Pons (tissue), 1 donor: ENCODE data around the gene GPR18.
A peak's percentile ranks its signal among the peaks of the same experiment; 100 is the strongest.
"Not testable (repeated sequence)": the region's sequence is repeated elsewhere in the genome, so short reads cannot be mapped to it uniquely, and the experiment has no call there.

Experiments used
- DNase-seq: peaks from one replicate; pipeline ENCODE4 v3.0.0-alpha.2; 2016; ENCODE audit warnings: low spot score

Gene GPR18

DNA sequence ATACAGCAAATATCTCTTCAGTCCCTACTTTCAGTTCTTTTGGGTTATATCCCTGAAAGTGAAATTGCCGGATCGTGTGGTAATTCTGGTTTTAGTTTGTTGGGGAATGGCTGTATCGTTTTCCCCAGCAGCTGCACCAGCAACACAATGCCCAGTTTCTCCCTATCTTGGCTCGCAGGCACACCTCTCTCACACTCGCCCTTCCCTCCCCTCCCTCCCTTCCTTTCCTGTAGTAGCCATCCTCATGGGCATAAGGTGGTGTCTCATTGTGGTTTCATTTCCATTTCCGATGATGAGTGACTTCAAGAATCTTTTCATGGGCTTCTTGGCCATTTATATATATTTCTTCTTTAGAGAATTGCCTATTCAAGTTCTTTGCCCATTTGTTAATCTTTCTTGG, 8.6 kb upstream of the GPR18 start:
- DNase-seq: no peak

DNA sequence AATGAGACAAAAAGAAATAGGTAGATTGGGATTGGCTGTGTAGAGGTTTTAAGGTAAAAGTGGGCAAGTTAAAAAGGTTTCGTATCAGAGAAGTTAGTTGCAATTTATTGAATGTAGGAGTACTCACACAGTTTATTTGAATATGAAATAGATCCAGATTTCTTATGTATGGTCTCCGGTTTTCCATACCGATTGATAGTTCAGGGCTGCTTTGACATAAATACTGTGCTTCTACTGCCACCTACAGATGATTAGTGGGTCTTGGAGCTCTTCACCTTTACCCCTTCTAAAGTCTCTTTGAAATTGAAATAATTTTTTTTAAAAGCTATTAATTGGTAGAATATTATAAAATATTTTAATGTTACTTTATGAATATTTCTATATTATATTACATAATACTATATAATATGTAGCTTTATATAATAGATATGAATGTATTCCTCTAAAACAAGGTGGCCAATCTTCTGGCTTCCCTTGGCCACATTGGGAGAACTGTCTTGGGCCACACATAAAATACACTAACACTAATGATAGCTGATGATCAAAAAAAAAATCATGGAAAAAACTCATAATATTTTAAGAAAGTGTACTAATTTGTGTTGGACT, 7.7 kb upstream of the GPR18 start:
- DNase-seq: peak; percentile 63

DNA sequence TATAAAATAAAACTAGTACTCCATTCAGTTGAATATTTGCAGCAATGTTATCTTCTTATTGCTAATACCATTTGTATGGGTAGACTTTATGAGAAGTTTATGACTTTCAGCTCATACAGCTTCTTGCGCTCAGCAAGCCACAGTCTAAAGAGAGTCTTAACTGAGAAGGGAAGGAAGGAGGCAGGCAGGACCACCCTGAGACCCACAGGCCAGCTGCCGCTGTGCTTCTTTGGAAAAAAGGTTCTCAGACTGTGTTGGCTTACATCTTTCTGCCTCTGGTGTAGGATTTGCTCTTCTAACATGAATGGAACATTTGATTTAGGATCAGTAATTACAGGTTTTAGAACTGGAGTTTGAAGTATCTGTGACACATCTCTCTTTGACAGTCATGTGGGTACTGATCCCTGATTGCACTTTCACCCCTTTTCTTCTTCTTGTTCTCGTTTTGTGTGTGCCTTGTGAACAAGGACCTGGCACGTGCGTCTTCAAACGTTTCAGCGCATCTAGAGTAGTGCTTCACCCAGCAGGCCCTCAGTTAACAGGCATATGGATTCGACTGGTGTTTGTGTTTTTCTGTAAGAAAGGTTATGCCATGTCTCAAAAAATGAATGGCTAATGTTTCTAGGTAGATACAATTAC, 7.1 kb upstream of the GPR18 start:
- DNase-seq: no peak

DNA sequence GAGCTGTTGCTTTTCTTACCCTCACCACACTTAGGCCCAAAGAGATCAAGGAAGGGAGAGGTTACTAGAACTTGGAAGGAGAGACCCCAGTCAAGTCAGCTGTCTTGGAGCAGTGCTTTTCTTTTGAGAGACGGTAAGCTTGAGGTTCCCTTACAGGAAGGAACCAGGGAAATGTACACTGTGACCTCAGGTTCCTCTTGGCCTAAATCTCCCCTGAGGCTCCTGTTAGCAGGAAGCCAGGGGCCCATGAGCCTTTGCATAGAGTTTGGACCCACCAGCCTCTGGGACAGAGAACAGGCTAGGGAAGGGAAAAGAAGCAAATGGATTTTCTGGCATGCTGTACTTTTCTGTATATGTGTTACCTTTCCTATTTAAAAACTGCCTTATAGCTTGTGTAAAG, 5.9 kb upstream of the GPR18 start:
- no peak for DNase-seq

DNA sequence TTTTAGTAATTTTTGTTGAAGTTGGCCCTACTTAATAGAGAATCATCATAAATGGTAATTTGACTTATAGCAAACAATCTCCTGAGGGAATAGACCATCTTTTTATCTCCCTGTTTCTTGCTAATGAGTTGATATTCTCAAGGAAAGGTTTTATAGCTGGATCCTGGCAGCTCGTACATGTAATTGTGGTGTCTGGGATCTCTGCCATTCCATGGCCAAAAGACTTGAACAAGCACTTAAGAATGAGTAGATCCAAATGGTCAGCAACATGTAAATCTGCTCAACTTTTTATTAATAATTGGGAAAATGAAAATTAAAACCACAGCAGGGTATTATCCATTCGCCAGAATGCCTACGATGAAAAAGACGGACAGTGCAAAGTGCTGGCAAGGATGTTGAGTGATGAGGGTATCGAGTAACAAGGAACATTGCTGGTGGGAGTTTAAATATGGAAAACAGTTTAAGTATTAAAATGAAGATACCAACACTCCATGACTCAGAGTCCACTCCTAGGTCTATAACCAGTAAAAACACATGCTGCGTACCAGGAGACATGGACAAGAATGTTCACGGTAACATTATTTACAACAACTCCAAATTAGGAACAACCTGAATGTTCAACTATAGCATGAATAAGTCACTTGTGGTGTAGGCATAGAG, 5.1 kb upstream of the GPR18 start:
- no peak for DNase-seq

DNA sequence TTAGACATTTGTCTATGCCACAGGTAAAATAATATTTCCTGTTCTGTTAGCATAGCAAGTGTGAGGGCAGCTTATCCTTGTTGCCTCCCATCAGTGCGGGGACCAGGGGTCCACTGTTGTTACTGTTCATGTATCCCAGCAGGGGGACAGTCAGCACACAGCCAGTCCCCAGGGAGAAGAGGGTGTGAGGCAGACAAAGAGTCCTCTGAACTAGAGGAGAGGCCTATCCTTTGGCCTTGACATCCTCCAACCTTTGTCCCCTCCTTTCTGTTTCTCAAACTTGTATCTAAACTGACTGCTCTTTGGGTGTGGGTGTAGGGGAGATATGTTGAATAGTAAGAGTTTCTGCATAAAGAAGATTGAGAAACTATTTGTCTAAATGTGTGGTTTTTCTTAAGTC, 2.9 kb upstream of the GPR18 start:
- DNase-seq: no peak

DNA sequence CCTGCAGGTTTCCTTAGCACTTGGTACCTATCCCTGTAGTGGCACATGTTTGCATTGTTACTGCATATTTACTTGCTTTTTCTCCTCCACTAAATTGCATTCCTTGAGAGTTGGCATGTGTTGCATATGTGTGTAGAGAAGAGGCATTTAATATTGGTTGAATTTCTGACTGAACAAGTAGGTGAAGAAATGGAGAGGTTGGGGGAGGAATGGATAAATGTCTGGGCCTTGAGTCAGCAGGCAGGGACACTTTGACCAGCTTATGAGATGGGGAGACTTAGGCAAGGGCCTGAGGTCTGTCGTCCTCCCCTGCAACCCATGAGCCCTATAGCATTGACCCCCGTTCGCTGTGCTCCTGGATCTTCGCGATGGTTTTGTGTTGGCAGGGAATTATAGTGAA, 2.0 kb upstream of the GPR18 start:
- no peak for DNase-seq

DNA sequence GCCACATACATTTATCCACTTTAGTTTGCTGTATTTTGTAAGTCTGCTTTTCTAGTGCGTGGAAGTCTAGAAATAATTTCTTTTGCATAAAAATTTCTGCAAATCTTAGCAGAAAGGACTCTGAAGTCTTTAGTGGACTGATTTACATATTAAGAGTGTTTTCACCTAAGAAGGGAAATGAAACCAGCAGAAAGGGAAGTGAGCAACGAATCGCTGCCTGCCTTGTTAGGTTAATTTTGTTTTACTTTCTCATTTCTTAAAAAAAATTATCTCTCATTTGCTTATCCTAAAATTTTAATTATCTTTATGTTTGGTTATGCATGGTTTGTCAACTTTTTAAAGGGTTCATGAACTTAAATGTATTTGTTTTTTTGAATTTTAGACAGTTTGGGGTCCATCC, 767 bp upstream of the GPR18 start:
- DNase-seq: no peak

DNA sequence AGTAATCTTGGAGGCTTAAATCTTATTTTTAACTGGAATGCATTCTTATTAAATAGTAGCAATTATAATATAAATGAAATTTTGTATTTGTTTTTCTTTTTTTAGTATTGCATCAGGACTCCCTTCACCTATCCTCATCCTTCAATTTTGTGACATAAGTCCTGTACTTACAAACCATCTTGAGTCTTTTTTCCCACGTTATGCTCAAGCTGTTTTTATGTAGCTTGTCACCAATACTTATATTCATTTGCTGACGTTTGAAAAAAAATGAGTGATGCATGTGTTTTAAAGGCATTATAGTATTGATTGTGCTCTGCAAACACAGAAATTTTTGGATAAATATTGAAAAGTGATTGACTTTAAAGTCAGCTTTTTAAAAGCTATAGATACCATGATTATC, 888 bp downstream of the GPR18 start:
- DNase-seq: no peak

DNA sequence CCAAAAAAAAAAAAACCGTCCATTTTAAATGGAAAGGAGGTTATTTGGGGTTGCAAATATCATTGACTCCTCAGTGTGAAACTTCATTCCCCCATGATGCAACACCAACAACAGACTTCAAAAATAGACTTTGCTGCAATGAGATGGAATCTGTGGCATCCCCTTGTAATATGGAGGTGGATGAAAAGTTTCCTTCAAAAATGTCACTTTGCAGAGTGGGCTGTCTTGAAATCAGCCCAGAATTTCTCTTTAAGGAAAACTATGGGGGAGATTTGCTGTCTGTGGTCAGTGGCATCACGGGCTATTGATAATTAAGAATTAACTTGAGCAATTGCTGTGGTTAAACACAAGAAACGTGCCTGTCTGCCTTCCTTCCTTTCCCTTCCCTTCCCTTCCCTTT, 1.5 kb downstream of the GPR18 start:
- no peak for DNase-seq

DNA sequence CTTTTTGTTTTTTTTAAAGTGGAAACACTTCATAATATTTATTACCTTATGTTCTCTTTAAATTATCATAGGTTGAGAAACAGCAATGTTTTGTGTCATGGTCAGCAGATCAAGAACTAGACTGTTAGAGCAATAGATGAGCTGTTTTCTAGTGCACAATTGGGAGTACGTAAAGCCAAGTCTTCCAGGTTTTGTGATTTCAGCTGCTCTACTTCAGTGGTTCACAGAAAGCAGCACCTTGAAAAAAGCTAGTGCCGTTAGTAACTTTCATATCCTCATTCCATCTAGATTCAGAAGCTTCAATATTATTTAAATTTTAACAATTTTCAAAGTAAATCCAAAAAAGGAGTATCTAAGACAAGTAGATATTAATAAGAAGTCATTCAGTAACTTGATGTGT, 1.9 kb downstream of the GPR18 start:
- no peak for DNase-seq

DNA sequence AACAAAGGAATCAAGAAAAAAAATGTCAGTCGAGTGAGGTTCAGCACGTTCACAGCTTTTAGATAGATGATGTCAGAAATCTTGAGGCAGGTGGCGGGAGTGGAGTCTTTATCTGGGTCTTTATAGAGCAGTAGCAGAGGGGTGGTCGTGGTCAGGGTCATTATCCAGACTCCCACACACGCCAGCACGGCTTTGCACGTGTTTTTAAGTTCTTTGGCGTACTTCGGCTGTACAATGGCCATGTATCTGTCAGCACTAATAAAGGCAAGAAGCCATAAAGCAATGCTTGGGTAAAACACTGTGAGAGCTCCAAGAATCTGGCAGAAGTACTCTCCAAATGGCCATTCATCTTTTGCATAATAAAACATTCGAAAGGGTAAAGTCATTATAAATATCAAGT, 2.9 kb downstream of the GPR18 start:
- DNase-seq: no peak

DNA sequence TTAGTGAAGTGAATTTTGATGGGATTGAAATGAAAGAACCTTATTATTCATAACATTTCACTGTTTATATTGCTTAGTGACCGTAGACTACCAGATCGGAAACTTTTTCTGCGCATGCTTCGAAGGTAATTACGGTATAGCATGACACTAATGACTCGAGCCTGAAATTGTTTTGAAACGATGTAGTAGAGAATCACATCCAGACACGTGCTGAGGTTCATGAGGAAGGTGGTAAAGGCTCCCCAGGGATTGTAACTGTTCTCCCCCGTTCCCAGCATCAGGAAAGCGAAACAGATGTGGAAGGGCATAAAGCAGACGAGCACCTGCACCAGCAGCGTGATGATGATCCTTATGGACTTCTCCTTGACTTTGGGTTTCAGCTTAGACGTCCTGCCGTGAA, 3.3 kb downstream of the GPR18 start:
- DNase-seq: no peak

DNA sequence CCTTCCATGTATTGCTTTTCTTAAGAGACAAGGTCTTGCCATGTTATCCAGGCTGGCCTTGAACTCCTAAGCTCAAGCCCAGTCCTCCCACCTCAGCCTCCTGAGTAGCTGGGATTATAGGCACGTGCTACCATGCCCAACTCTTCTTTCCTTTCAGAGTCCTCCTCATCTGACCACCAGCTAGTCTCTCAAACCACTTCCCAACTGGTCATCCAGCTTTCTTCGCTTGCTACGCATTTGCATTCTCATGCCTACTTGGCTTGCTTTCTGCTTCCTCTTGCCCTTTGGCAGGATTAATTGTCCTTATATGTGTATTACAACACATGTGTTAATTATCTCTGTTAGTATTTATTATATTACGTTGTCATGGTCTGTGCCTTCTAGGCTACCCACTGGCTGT, 6.3 kb downstream of the GPR18 start:
- DNase-seq: no peak

DNA sequence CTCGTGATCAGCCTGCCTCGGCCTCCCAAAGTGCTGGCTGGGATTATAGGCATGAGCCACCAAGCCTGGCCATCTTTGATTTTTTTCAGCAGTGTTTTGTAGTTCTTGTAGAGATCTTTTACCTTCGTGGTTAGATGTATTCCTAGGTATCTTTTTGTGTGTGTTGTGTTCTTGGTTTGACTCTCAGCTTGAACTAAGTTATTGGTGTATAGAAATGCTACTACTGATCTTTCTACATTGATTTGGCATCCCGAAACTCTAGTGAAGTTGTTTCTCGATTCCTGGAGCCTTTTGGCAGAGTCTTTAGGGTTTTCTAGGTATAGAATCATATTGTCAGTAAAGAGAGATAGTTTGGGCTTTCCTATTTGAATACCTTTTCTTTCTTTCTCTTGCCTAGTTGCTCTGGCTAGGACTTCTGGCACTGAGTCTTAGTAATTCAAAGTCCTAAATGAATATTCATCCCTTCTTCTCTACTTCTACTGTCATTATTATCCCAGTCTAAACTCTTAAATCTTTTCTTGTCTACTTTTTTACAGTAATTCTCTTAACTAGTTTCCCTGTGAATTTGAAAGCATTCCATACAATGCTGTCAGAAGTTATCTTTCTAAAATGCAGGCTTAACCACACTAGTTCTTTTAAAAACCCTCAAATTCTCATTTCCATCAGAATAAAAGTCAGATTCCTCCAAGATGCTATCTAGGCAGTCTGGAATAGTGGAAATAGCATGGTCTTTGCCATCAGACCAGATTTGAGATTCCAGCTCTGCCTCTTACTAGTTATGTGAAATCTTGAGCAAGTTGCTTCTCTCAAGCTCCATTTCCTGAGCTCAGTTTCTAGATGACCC, 7.0 kb downstream of the GPR18 start:
- DNase-seq: no peak

DNA sequence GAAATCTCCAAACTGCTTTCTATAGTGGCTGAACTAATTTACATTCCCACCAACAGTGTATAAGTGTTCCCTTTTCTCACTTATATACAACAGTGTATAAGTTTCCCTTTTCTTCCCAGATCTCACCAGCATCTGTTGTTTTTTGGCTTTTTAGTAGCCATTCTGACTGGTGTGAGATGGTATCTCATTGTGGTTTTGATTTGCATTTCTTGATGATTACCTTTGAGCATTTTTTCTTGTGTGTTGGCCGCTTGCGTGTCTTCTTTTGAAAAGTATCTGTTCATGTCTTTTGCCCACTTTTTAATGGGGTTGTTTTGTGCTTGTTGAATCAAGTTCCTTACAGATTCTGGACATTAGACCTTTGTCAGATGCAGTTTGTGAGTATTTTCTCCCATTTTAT, 8.6 kb downstream of the GPR18 start:
- not testable (repeated sequence) for DNase-seq

DNA sequence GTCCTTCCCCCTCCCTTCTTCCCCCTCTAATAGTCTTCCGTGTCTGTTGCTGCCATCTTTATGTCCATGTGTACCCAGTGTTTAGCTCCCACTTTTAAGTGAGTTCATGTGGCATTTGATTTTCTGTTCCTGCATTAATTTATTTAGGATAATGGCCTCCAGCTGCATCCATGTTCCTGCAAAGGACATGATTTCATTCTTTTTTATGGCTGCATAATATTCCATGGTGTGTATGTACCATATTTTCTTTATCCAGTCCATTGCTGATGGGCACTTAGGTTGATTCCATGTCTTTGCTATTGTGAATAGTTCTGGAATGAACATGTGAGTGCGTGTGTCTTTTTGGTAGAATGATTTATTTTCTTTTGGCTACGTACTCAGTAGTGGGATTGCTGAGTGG, 9.0 kb downstream of the GPR18 start:
- not testable (repeated sequence) for DNase-seq

DNA sequence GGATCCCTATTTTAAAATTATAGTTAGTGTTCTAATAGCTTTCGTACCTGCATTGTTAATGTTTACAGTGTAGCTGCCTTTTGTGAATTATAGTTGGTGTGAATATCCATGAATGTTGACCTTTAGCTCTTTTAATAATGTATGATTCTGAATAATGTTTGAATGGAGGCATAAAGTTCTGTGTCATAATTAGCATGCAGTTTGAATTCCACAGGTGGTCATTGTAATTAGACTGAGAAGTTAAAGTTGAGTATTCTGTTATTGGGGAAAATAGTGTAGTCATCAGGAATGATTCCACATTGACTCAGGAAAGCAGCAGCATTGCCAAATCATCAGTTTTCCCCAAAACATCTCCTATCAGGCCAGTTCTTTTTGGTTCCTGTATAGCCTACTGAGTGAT, 12.1 kb downstream of the GPR18 start:
- DNase-seq: no peak

DNA sequence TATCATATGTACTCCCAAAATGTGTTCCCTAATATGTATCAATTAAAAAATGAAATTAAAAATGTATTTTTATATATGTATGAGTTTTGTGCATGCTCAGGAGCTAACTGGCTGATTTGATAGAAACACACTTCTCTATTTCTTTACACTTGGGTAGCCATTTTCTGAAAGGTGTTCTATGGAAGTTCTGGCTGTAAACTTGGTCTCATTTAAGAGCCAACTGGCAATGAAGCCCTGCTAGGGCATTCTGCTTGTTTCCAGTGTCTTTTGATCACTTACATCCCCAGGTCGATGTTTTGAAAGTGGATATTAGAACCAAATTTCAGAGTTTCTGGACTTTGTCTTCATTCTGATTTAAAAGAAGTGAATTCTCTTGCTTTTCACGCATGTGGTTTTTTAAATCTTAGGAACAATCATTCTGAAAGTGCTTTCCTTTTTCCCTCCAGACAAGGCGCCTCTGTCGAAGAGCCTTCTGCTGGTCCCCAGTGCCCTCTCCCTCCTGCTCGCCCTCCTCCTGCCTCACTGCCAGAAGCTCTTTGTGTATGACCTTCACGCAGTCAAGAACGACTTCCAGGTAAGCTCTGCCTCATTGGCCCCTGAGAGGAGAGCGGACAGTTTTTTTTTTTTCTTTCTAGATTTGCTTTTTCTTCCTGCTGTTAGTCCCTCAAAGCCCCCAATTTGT, 20.1 kb downstream of the GPR18 start:
- DNase-seq: no peak

DNA sequence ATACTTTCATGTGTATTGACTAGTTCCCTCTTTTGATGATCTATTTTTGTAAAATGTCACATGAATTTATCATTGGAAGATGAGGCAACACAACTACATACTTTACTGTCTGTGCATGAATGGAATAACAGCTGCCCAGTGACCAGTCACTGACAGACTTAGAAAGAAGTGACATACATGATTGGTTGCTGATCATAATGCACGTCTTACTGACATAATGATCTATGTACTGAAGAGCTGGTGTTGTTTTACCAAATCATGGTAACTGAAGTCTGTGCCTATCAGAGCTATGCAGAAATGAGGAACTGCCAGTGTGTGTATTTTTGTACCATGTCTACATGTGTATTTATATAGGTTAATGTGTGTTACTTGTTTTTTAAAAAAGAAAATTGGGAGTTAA, 26.5 kb downstream of the GPR18 start:
- no peak for DNase-seq

DNA sequence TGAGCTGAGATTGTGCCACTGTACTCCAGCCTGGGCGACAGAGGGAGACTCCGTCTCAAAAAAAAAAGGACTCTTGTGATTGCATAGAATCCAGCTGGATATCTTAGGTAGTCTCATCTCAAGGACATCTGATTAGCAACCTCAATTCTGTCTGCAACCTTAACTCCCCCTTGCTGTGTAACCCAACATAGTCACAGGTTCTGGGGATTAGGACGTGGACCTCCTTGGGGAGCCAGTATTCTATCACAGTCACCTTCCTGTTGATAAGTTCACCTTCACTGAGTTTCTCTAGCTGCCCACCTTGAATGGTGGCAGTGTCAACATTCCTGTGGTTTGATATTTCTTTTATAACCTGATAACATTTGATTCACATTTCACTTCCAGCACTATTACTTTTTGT, 27.2 kb downstream of the GPR18 start:
- no peak for DNase-seq

DNA sequence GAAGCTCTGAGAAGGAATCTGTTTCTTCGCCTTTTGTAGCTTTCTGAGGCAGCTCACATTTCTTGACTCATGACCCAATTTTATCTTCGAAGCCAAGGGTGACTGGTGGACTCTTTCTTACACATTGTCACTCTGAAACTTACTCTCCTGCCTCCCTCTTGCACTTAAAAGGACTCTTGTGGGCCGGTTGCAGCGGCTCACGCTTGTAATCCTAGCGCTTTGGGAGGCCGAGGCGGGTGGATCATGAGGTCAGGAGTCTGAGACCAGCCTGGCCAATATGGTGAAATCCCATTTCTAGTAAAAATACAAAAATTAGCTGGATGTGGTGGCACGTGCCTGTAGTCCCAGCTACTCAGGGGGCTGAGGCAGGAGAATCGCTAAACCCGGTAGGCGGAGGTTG, 27.6 kb downstream of the GPR18 start:
- not testable (repeated sequence) for DNase-seq
